Tibial nerve (tissue), 4 donors: ENCODE measurements around the gene ASPSCR1. TPM values are rescaled to one million over a fixed set of nuclear protein-coding genes. Genes with fewer than 3 reads are reported as not detected.

ENCODE experiments used
- DNase-seq, 2 donors: peaks; one replicate each; pipeline ENCODE4 v3.0.0-alpha.2; 2019; ENCODE audit warnings: low spot score in 2 of 2
- H3K27ac ChIP-seq, 4 donors: fragments of 200-600 bp; sonication (generic) in 3 of 4; one replicate each; pipeline ENCODE4 v1.5.1; 2017 to 2019; ENCODE audit warnings: mild to moderate bottlenecking in 1 of 4
- H3K27me3 ChIP-seq, 2 donors: fragments of 200-600 bp; sonication (generic) in 1 of 2; one replicate each; pipeline versions ENCODE4 v1.5.1 to v1.6.0; 2017 to 2019
- H3K36me3 ChIP-seq, 3 donors: fragments of 200-600 bp; sonication (generic); one replicate each; pipeline ENCODE4 v1.5.1; 2018 to 2019
- H3K4me1 ChIP-seq, 4 donors: fragments of 200-600 bp; sonication (generic) in 3 of 4; one replicate each; pipeline ENCODE4 v1.5.1; 2017 to 2019
- H3K4me3 ChIP-seq, 4 donors: fragments of 200-600 bp; sonication (generic) in 3 of 4; one replicate each; pipeline ENCODE4 v1.5.1; 2017 to 2019; ENCODE audit warnings: mild to moderate bottlenecking in 1 of 4, moderate library complexity in 1 of 4
- H3K9me3 ChIP-seq, 4 donors: fragments of 200-600 bp; sonication (generic) in 3 of 4; one replicate each; pipeline ENCODE4 v1.5.1; 2017 to 2019
- EP300 ChIP-seq, 2 donors: sonication (generic); formaldehyde crosslinking; IDR thresholded peaks; one replicate each; pipeline ENCODE4 v1.6.1; 2017; ENCODE audit warnings: antibody characterized with exemption in 2 of 2, mild to moderate bottlenecking in 1 of 2
- POLR2A ChIP-seq, 2 donors: fragments of 450-650 bp; IDR thresholded peaks; one replicate each; pipeline ENCODE4 v1.6.1; 2017; ENCODE audit warnings: antibody characterized with exemption in 2 of 2, mild to moderate bottlenecking in 2 of 2, moderate library complexity in 2 of 2
- WGBS, 2 donors: methylation state at CpG; one replicate each; pipeline ENCODE4 v1.1.5; 2018; 5-methylcytosine and 5-hydroxymethylcytosine counted together
- total RNA-seq, 4 donors: library from RNA; depleted of rRNA; stranded (reverse); fragments of >200 nt; gene quantifications; one replicate each; pipeline ENCODE4 v1.1.0, GENCODE V29; 2016
- TF ChIP-seq, protein P1 (sequence below), 5 experiments: fragments of 200-600 bp in 3 of 5; fragments of 450-650 bp in 2 of 5; sonication (generic) in 3 of 5; IDR thresholded peaks; one replicate each; pipeline ENCODE4 v1.5.1; 2016 to 2019; ENCODE audit warnings: antibody characterized with exemption in 5 of 5, mild to moderate bottlenecking in 3 of 5, moderate library complexity in 2 of 5

ASPSCR1 gene
- total RNA-seq, 4 donors from 2014 or later: 32.9 to 82.8 (median 55.6) TPM

DNA sequence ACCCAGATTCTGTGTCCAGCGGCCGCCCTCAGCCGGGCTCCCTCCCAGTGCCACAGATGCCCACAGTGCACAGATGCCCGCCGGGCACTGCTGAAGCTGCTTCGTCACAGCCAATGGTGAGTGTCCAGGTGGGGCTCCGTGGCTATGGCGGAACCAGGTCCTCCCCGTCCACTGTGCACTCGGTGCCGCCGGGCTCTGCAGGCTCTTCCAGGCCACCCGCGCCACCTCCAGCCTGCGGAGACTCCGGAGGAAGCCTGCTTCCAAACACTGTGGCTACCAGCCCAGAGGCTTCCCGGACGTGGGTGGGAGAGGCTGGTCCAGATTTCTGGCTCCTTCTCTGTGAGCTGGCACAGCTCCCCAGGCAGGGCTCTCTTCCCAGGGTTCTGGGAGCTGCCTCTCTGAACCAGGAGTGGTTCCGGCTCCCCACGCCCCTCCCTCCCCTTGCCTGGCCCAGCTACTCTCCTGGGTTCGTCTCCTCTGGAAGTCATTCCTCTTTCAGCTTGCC, 37.5 kb upstream of the ASPSCR1 start:
- Histone ChIP-seq H3K36me3 (no peaks in the 10 kb centered on the region), H3K4me3 (no peak overlapping the region), H3K27ac (peak overlapping the region in 1 of 4 donors; percentile 2), H3K27me3 (peaks cover 0 to 68% of the 10 kb centered on the region in 2 donors), H3K9me3 (no peaks in the 10 kb centered on the region), H3K4me1 (peaks cover 0 to 39% (median 7%) of the 10 kb centered on the region in 4 donors)
- no peak for DNase-seq
- TF ChIP-seq, protein P1, sequence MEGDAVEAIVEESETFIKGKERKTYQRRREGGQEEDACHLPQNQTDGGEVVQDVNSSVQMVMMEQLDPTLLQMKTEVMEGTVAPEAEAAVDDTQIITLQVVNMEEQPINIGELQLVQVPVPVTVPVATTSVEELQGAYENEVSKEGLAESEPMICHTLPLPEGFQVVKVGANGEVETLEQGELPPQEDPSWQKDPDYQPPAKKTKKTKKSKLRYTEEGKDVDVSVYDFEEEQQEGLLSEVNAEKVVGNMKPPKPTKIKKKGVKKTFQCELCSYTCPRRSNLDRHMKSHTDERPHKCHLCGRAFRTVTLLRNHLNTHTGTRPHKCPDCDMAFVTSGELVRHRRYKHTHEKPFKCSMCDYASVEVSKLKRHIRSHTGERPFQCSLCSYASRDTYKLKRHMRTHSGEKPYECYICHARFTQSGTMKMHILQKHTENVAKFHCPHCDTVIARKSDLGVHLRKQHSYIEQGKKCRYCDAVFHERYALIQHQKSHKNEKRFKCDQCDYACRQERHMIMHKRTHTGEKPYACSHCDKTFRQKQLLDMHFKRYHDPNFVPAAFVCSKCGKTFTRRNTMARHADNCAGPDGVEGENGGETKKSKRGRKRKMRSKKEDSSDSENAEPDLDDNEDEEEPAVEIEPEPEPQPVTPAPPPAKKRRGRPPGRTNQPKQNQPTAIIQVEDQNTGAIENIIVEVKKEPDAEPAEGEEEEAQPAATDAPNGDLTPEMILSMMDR (IDR thresholded peaks at IDR 0.05): no peak
- TF ChIP-seq POLR2A (IDR thresholded peaks at IDR 0.05): no peak
- TF ChIP-seq EP300 (IDR thresholded peaks at IDR 0.05): no peak
- WGBS, 2 donors: 43 to 65% methylated on average over 17 to 19 of the region's 21 CpGs

- no peak for DNase-seq
- TF ChIP-seq POLR2A (IDR thresholded peaks at IDR 0.05): no peak
- TF ChIP-seq, protein P1 (IDR thresholded peaks at IDR 0.05): no peak
- no peak for TF ChIP-seq EP300 (IDR thresholded peaks at IDR 0.05)
- H3K27ac ChIP-seq: no peak overlapping the region
- peaks cover 0 to 68% of the 10 kb centered on the region in 2 donors for H3K27me3 ChIP-seq
- H3K9me3 ChIP-seq: no peaks in the 10 kb centered on the region
- no peaks in the 10 kb centered on the region for H3K36me3 ChIP-seq
- H3K4me3 ChIP-seq: no peak overlapping the region
- 91 to 92% methylated on average over 39 to 40 of the region's 56 CpGs for WGBS, 2 donors
- H3K4me1 ChIP-seq: peaks cover 0 to 39% (median 7%) of the 10 kb centered on the region in 4 donors
Measured at GRCh38 chr17:81940538-81941483, 36.6 kb upstream of the ASPSCR1 start.

- no peak for DNase-seq
- WGBS, 2 donors: 9 to 59% methylated on average over 14 to 23 of the region's 30 CpGs
- Histone ChIP-seq H3K4me3 (no peak overlapping the region), H3K27me3 (peaks cover 0 to 61% of the 10 kb centered on the region in 2 donors), H3K4me1 (peaks cover 0 to 35% (median 4%) of the 10 kb centered on the region in 4 donors), H3K36me3 (no peaks in the 10 kb centered on the region), H3K27ac (no peak overlapping the region), H3K9me3 (no peaks in the 10 kb centered on the region)
- TF ChIP-seq POLR2A (IDR thresholded peaks at IDR 0.05) (no peak), EP300 (IDR thresholded peaks at IDR 0.05) (no peak)
- TF ChIP-seq, protein P1 (IDR thresholded peaks at IDR 0.05): no peak
Measured at GRCh38 chr17:81941484-81942166, 35.8 kb upstream of the ASPSCR1 start.

- Histone ChIP-seq H3K27ac (no peak overlapping the region), H3K9me3 (no peaks in the 10 kb centered on the region), H3K4me1 (peaks cover 0 to 30% (median 0%) of the 10 kb centered on the region in 4 donors), H3K36me3 (no peaks in the 10 kb centered on the region), H3K4me3 (no peak overlapping the region), H3K27me3 (peaks cover 0 to 57% of the 10 kb centered on the region in 2 donors)
- TF ChIP-seq EP300 (IDR thresholded peaks at IDR 0.05) (no peak), POLR2A (IDR thresholded peaks at IDR 0.05) (no peak)
- TF ChIP-seq, protein P1 (IDR thresholded peaks at IDR 0.05): no peak
- no peak for DNase-seq
- 39 to 48% methylated on average over 11 of the region's 12 CpGs for WGBS, 2 donors
Measured at GRCh38 chr17:81942167-81942553, 35.3 kb upstream of the ASPSCR1 start.
